Measurements from ENCODE around the gene KRT34.
"Not testable (repeated sequence)": the region's sequence is repeated elsewhere in the genome, so short reads cannot be mapped to it uniquely, and the experiment has no call there.

KRT34 gene

DNA sequence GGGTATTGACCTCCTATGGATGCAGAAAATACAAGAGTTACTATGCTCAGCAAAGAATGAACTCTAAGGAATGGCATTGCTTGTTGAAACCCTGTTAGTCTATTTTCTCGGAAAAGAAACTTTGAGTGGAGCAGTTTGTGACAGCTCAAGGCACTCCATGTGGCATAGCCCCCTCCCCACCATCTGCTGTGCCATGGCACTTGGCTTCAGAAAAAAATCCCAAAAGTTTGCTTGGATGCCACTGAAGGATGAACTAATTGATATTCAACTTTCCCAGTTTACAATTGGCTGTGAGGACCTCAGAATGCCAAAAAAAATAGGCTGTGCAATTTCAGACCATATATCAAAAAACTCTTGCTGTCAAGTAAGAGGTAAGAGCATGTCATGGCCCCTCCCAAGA, 13.5 kb upstream of the KRT34 start:
- H3K27me3 ChIP-seq (ENCODE audit: control insufficient read depth, low read length), result peaks cover 20% of the 10 kb centered on the region; the same call in 1 of the 2 replicates
- no peaks in the 10 kb centered on the region for H3K9me2 ChIP-seq (replicated peaks; ENCODE audit: control insufficient read depth, low read length)
- no peak overlapping the region for H3K4me2 ChIP-seq (ENCODE audit: low read length)
- no peaks in the 10 kb centered on the region for H4K20me1 ChIP-seq (ENCODE audit: control insufficient read depth, insufficient read depth, low read depth, low read length)
- TF ChIP-seq EZH2phosphoT487 (IDR thresholded peaks at IDR 0.05; ENCODE audit: borderline replicate concordance, low read length), result no peak
- TF ChIP-seq CTCF (IDR thresholded peaks at IDR 0.05; ENCODE audit: low read depth, low read length, poor library complexity, severe bottlenecking), result no peak
- no peaks in the 10 kb centered on the region for H3K4me1 ChIP-seq (ENCODE audit: control insufficient read depth, low read length)
- no peaks in the 10 kb centered on the region for H3K36me3 ChIP-seq (ENCODE audit: control insufficient read depth, low read length)
- H3K79me2 ChIP-seq (ENCODE audit: control insufficient read depth, low read length), result no peaks in the 10 kb centered on the region
- H3K27ac ChIP-seq (ENCODE audit: low read depth, low read length), result no peak overlapping the region
- no peaks in the 10 kb centered on the region for H3K9me3 ChIP-seq (ENCODE audit: control insufficient read depth, insufficient read depth, low read length)
- H3K4me3 ChIP-seq (ENCODE audit: low read length), result no peak overlapping the region
- no peaks in the 10 kb centered on the region for H3F3A ChIP-seq (ENCODE audit: control insufficient read depth, insufficient read depth)

GRCh38 chr17:41395044-41395443, 12.9 kb upstream of the KRT34 start:
- H3K27me3 ChIP-seq (ENCODE audit: control insufficient read depth, low read length), result peaks cover 17% of the 10 kb centered on the region; the same call in 1 of the 2 replicates
- not testable (repeated sequence) for H3K36me3 ChIP-seq (ENCODE audit: control insufficient read depth, low read length); H3K4me3 ChIP-seq (ENCODE audit: low read length); H3K4me2 ChIP-seq (ENCODE audit: low read length); H3K9me3 ChIP-seq (ENCODE audit: control insufficient read depth, insufficient read depth, low read length); H3K79me2 ChIP-seq (ENCODE audit: control insufficient read depth, low read length); H3K9me2 ChIP-seq (replicated peaks; ENCODE audit: control insufficient read depth, low read length); H3K4me1 ChIP-seq (ENCODE audit: control insufficient read depth, low read length); H3K27ac ChIP-seq (ENCODE audit: low read depth, low read length); H3F3A ChIP-seq (ENCODE audit: control insufficient read depth, insufficient read depth); H4K20me1 ChIP-seq (ENCODE audit: control insufficient read depth, insufficient read depth, low read depth, low read length)

- no peaks in the 10 kb centered on the region for H3K9me3 ChIP-seq (ENCODE audit: control insufficient read depth, insufficient read depth, low read length)
- H3K79me2 ChIP-seq (ENCODE audit: control insufficient read depth, low read length), result no peaks in the 10 kb centered on the region
- no peaks in the 10 kb centered on the region for H3K4me1 ChIP-seq (ENCODE audit: control insufficient read depth, low read length)
- no peaks in the 10 kb centered on the region for H4K20me1 ChIP-seq (ENCODE audit: control insufficient read depth, insufficient read depth, low read depth, low read length)
- H3K4me3 ChIP-seq (ENCODE audit: low read length), result no peak overlapping the region
- H3K9me2 ChIP-seq (replicated peaks; ENCODE audit: control insufficient read depth, low read length), result no peaks in the 10 kb centered on the region
- TF ChIP-seq EZH2phosphoT487 (IDR thresholded peaks at IDR 0.05; ENCODE audit: borderline replicate concordance, low read length) (no peak), CTCF (IDR thresholded peaks at IDR 0.05; ENCODE audit: low read depth, low read length, poor library complexity, severe bottlenecking) (no peak)
- H3F3A ChIP-seq (ENCODE audit: control insufficient read depth, insufficient read depth), result no peaks in the 10 kb centered on the region
- H3K36me3 ChIP-seq (ENCODE audit: control insufficient read depth, low read length), result no peaks in the 10 kb centered on the region
- peaks cover 12% of the 10 kb centered on the region; the same call in 1 of the 2 replicates for H3K27me3 ChIP-seq (ENCODE audit: control insufficient read depth, low read length)
- H3K4me2 ChIP-seq (ENCODE audit: low read length), result no peak overlapping the region
- no peak overlapping the region for H3K27ac ChIP-seq (ENCODE audit: low read depth, low read length)
Measured at GRCh38 chr17:41394254-41394996, 12.3 kb upstream of the KRT34 start.

DNA sequence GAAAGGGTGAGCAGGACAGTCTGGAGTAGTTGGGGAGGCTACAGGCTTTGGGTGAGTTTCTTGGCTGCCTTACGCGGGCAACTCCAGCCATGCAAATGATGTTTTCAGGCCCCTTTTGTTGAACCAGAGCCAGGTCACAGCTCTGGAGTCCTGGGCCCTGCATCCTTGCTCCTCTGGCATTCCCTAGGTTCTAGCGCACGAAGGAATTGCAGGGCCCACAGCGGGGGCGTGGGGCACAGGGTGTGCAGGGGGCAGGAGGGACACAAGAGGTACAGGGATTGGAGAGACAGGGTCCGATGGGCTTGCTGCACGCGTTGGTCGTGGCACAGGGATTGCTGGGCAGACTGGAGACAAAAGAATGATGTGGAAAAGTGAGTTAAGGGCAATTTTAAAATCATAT, 11.7 kb upstream of the KRT34 start:
- no peak for TF ChIP-seq CTCF (IDR thresholded peaks at IDR 0.05; ENCODE audit: low read depth, low read length, poor library complexity, severe bottlenecking)
- TF ChIP-seq EZH2phosphoT487 (IDR thresholded peaks at IDR 0.05; ENCODE audit: borderline replicate concordance, low read length), result no peak
- Histone ChIP-seq H3K4me2 (ENCODE audit: low read length) (no peak overlapping the region), H3K27ac (ENCODE audit: low read depth, low read length) (no peak overlapping the region), H3K9me2 (replicated peaks; ENCODE audit: control insufficient read depth, low read length) (no peaks in the 10 kb centered on the region), H3F3A (ENCODE audit: control insufficient read depth, insufficient read depth) (no peaks in the 10 kb centered on the region), H3K4me3 (ENCODE audit: low read length) (no peak overlapping the region), H3K4me1 (ENCODE audit: control insufficient read depth, low read length) (no peaks in the 10 kb centered on the region), H3K36me3 (ENCODE audit: control insufficient read depth, low read length) (no peaks in the 10 kb centered on the region), H3K27me3 (ENCODE audit: control insufficient read depth, low read length) (peaks cover 9% of the 10 kb centered on the region; the same call in 1 of the 2 replicates), H4K20me1 (ENCODE audit: control insufficient read depth, insufficient read depth, low read depth, low read length) (no peaks in the 10 kb centered on the region), H3K79me2 (ENCODE audit: control insufficient read depth, low read length) (no peaks in the 10 kb centered on the region), H3K9me3 (ENCODE audit: control insufficient read depth, insufficient read depth, low read length) (no peaks in the 10 kb centered on the region)
